Panc1 (cell line): Measurements from ENCODE around the gene SPATA31E1. TPM values are rescaled to one million over a fixed set of nuclear protein-coding genes. Genes with fewer than 3 reads are reported as not detected.
"Not testable (repeated sequence)": the region's sequence is repeated elsewhere in the genome, so short reads cannot be mapped to it uniquely, and the experiment has no call there.

ENCODE experiments used
- ATAC-seq: fragments of 200-7000 bp; cut with Tn5 transposase; 2 replicates; pipeline ENCODE4 v1.9.1; 2020; ENCODE audit warnings: mild to moderate bottlenecking, moderate library complexity
- BruUV-seq: library from RNA; stranded (reverse); fragments of 400-500 nt; replicated peaks from 2 replicates; lab custom pipeline; 2021; lab: Mats Ljungman, UMichigan
- CTCF ChIA-PET: fragments of 300-600 bp; sonication (Branson Sonifier 250); formaldehyde crosslinking; loops from one replicate; lab custom pipeline; 2022; ENCODE audit warnings: antibody characterized with exemption; lab: Charles Lee
- POLR2A ChIA-PET: fragments of 300-600 bp; sonication (Branson Sonifier 250); formaldehyde crosslinking; loops from one replicate; lab custom pipeline; 2022; ENCODE audit warnings: antibody characterized with exemption; lab: Charles Lee
- DNase-seq: peaks from one replicate; pipeline ENCODE4 v3.0.0-alpha.2; 2010; ENCODE audit warnings: low read depth, low spot score
- H3K27ac ChIP-seq: 2 replicates; pipeline ENCODE4 v1.5.1; 2011; ENCODE audit warnings: mild to moderate bottlenecking, low read length, inconsistent platforms
- H3K27me3 ChIP-seq: fragments of 200-500 bp; sonication (Bioruptor generic); 2 replicates; pipeline ENCODE4 v1.6.0; 2014; ENCODE audit warnings: low read length, inconsistent platforms; ENCODE audit not compliant: control insufficient read depth, insufficient read depth
- H3K36me3 ChIP-seq: fragments of 200-500 bp; sonication (Bioruptor generic); 2 replicates; pipeline ENCODE4 v1.5.1; 2014; ENCODE audit warnings: inconsistent platforms, mild to moderate bottlenecking, low read length, moderate library complexity; ENCODE audit not compliant: control insufficient read depth, insufficient read depth
- H3K4me1 ChIP-seq: 2 replicates; pipeline ENCODE4 v1.5.1; 2011; ENCODE audit warnings: inconsistent platforms, mild to moderate bottlenecking, low read length, moderate library complexity; ENCODE audit not compliant: control insufficient read depth, insufficient read depth
- H3K4me3 ChIP-seq, 2 experiments: 2 replicates each; pipeline ENCODE4 v1.5.1; 2011 to 2012; ENCODE audit warnings: low read depth in 2 of 2, low read length in 2 of 2, mild to moderate bottlenecking in 2 of 2, inconsistent platforms in 1 of 2, moderate library complexity in 1 of 2
- H3K9me3 ChIP-seq: fragments of 200-500 bp; sonication (Bioruptor generic); 2 replicates; pipeline ENCODE4 v1.5.1; 2014; ENCODE audit warnings: low read depth, mild to moderate bottlenecking, inconsistent platforms, low read length, moderate library complexity; ENCODE audit not compliant: control insufficient read depth, insufficient read depth
- CTCF ChIP-seq: fragments of 450-650 bp; IDR thresholded peaks from 2 replicates; pipeline ENCODE4 v1.5.1; 2017; ENCODE audit warnings: mild to moderate bottlenecking
- POLR2AphosphoS5 ChIP-seq: IDR thresholded peaks from 2 replicates; pipeline ENCODE4 v1.6.1; 2012; ENCODE audit warnings: mild to moderate bottlenecking, low read depth, low read length, moderate library complexity
- REST ChIP-seq, 2 experiments: IDR thresholded peaks; 2 replicates each; pipeline ENCODE4 v1.6.1; 2011 to 2012; ENCODE audit warnings: low read depth in 2 of 2, control low read depth in 1 of 2, low read length in 1 of 2, mild to moderate bottlenecking in 1 of 2, moderate library complexity in 1 of 2; ENCODE audit not compliant: insufficient read depth in 1 of 2
- SIN3A ChIP-seq: IDR thresholded peaks from 2 replicates; pipeline ENCODE4 v1.6.1; 2012; ENCODE audit warnings: low read depth, mild to moderate bottlenecking, low read length, moderate library complexity, borderline replicate concordance; ENCODE audit not compliant: insufficient read depth
- TCF7L2 ChIP-seq: IDR thresholded peaks from 2 replicates; pipeline ENCODE4 v1.6.1; 2011; ENCODE audit warnings: mild to moderate bottlenecking, low read depth, low read length, inconsistent platforms
- in situ Hi-C: cut with HindIII; loops from 2 replicates; pipeline ENCODE4 v1.10.0; 2016; ENCODE audit warnings: low sequenced_read_pairs, low pct_unique_long_range_greater_than_20kb
- intact Hi-C: fragments of 100-400 bp; cut with micrococcal nuclease; formaldehyde crosslinking; loops from one replicate; pipeline ENCODE4 v1.10.0; 2022; ENCODE audit not compliant: unreplicated experiment
- total RNA-seq: library from RNA; stranded (reverse); gene quantifications from one replicate; pipeline ENCODE4 v1.2.1, GENCODE V29; 2021; ENCODE audit not compliant: unreplicated experiment

The SPATA31E1 gene
- total RNA-seq, 1 experiment from 2014 or later: not detected

GRCh38 chr9:87910821-87911220 lies 28.1 kb downstream of the SPATA31E1 start:
- CTCF ChIA-PET: no interaction called here
- BruUV-seq: no TSS peak
- in situ Hi-C loops (no loop called here), intact Hi-C loops (no loop called here)
- TF ChIP-seq REST (IDR thresholded peaks at IDR 0.05; ENCODE audit: insufficient read depth in 1 of 2, low read depth in 2 of 2, low read length in 1 of 2) (no peak), TCF7L2 (no peak), CTCF (no peak), SIN3A (no peak), POLR2AphosphoS5 (no peak)
- Histone ChIP-seq H3K27me3 (no peaks in the 10 kb centered on the region), H3K9me3 (no peaks in the 10 kb centered on the region), H3K4me1 (no peaks in the 10 kb centered on the region), H3K36me3 (no peaks in the 10 kb centered on the region), H3K4me3 (no peak overlapping the region), H3K27ac (no peak overlapping the region)
- POLR2A ChIA-PET: no interaction called here
- no peak for ATAC-seq
- DNase-seq: no peak

- H3K9me3 ChIP-seq, CTCF ChIA-PET, H3K4me1 ChIP-seq, BruUV-seq, DNase-seq, H3K4me3 ChIP-seq, H3K27ac ChIP-seq, H3K27me3 ChIP-seq, in situ Hi-C loops, POLR2A ChIA-PET, H3K36me3 ChIP-seq, intact Hi-C loops, ATAC-seq: not testable (repeated sequence)
Observed at GRCh38 chr9:87917662-87918061, 35.0 kb downstream of the SPATA31E1 start, which contains the start of gene SPATA31C1. SPATA31C1 (plus strand) TSS chr9:87917962.

- intact Hi-C loops, DNase-seq, BruUV-seq, H3K27me3 ChIP-seq, H3K27ac ChIP-seq, H3K9me3 ChIP-seq, ATAC-seq, in situ Hi-C loops, H3K4me3 ChIP-seq, CTCF ChIA-PET, POLR2A ChIA-PET, H3K4me1 ChIP-seq, H3K36me3 ChIP-seq: not testable (repeated sequence)
Observed at GRCh38 chr9:87919013-87919412, 36.3 kb downstream of the SPATA31E1 start.

- BruUV-seq, H3K36me3 ChIP-seq, DNase-seq, H3K9me3 ChIP-seq, H3K4me1 ChIP-seq, H3K4me3 ChIP-seq, CTCF ChIA-PET, in situ Hi-C loops, POLR2A ChIA-PET, intact Hi-C loops, H3K27me3 ChIP-seq, ATAC-seq, H3K27ac ChIP-seq: not testable (repeated sequence)
Observed at GRCh38 chr9:87921561-87921960, 38.9 kb downstream of the SPATA31E1 start.

- CTCF ChIA-PET, H3K27me3 ChIP-seq, DNase-seq, POLR2A ChIA-PET, H3K4me3 ChIP-seq, H3K27ac ChIP-seq, BruUV-seq, intact Hi-C loops, in situ Hi-C loops, H3K4me1 ChIP-seq, H3K9me3 ChIP-seq, ATAC-seq, H3K36me3 ChIP-seq: not testable (repeated sequence)
Observed at GRCh38 chr9:87923012-87923411, 40.3 kb downstream of the SPATA31E1 start.
